ENCODE results near the gene USH1G. TPM values are rescaled to one million over a fixed set of nuclear protein-coding genes. Genes with fewer than 3 reads are reported as not detected.

The USH1G gene
- total and polyA plus RNA-seq, 2 of the 13 experiments (the other 11 are each of a cell fraction or from before 2014, with no cell fraction given), result 0.04 TPM; not detected in 1

DNA sequence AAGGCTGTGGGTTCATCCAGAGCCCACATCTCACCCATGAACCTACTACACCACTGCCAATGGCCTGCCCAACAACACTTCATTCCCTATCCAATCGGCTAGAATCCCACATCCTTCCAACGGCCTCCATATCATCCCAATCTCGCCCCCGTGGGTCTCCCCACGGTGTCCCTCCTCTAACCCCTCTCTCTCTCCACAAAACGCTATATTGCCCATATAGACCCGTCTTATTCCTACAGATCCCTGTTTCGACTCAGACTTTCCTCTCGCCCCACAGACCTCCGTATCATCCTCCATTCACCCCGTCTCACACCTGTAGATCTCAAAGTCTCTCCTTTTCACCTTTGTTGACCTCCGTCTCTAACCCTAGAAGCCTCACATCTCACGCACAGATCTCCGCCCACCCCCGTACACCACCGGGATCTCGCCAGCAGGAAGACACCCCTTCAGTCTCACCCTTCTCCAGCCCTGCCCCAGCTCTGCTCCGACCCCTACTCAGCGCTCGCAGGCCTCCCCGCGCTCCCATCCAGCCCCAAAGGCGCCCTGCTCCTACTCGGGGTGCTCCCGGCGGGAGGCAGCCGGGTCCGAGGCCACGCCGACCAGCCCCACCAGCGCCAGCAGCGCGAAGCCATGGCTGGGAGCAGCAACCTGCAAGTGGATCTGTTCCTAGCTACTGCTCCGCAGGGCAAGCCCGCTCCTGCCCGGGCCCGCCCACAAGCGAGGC, 50.6 kb downstream of the USH1G start, which contains the start of gene FDXR (continued):
- TF ChIP-seq, protein P1, sequence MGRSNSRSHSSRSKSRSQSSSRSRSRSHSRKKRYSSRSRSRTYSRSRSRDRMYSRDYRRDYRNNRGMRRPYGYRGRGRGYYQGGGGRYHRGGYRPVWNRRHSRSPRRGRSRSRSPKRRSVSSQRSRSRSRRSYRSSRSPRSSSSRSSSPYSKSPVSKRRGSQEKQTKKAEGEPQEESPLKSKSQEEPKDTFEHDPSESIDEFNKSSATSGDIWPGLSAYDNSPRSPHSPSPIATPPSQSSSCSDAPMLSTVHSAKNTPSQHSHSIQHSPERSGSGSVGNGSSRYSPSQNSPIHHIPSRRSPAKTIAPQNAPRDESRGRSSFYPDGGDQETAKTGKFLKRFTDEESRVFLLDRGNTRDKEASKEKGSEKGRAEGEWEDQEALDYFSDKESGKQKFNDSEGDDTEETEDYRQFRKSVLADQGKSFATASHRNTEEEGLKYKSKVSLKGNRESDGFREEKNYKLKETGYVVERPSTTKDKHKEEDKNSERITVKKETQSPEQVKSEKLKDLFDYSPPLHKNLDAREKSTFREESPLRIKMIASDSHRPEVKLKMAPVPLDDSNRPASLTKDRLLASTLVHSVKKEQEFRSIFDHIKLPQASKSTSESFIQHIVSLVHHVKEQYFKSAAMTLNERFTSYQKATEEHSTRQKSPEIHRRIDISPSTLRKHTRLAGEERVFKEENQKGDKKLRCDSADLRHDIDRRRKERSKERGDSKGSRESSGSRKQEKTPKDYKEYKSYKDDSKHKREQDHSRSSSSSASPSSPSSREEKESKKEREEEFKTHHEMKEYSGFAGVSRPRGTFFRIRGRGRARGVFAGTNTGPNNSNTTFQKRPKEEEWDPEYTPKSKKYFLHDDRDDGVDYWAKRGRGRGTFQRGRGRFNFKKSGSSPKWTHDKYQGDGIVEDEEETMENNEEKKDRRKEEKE (IDR thresholded peaks at IDR 0.05), result no peak
- TF ChIP-seq CHCHD3 (CRISPR knock-in tag; IDR thresholded peaks at IDR 0.05), result 0 out of 2 replicates have a peak, but pooled peaks have one; percentile 32
- TF ChIP-seq ZNF704 (CRISPR knock-in tag; IDR thresholded peaks at IDR 0.05; ENCODE audit: borderline replicate concordance), result peak; percentile 38; the same call in 1 of the 2 replicates
- TF ChIP-seq ZNF674 (CRISPR knock-in tag; IDR thresholded peaks at IDR 0.05; ENCODE audit: low read depth), result no peak
- TF ChIP-seq DR1 (CRISPR knock-in tag; IDR thresholded peaks at IDR 0.05), result peak; percentile 66; the same call in 1 of the 2 replicates
- TF ChIP-seq E2F2 (CRISPR knock-in tag; IDR thresholded peaks at IDR 0.05; ENCODE audit: borderline replicate concordance), result 0 out of 2 replicates have a peak, but pooled peaks have one; percentile 32
- TF ChIP-seq, protein P2, sequence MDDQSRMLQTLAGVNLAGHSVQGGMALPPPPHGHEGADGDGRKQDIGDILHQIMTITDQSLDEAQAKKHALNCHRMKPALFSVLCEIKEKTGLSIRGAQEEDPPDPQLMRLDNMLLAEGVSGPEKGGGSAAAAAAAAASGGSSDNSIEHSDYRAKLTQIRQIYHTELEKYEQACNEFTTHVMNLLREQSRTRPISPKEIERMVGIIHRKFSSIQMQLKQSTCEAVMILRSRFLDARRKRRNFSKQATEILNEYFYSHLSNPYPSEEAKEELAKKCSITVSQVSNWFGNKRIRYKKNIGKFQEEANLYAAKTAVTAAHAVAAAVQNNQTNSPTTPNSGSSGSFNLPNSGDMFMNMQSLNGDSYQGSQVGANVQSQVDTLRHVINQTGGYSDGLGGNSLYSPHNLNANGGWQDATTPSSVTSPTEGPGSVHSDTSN (CRISPR knock-in tag; IDR thresholded peaks at IDR 0.05; ENCODE audit: borderline replicate concordance), result peak; percentile 84; the same call in 1 of the 2 replicates
- TF ChIP-seq DMAP1 (CRISPR knock-in tag; IDR thresholded peaks at IDR 0.05), result peak; percentile 33; the same call in 1 of the 2 replicates
- peak; percentile 84; the same call in 1 of the 2 replicates for TF ChIP-seq ZNF33B (CRISPR knock-in tag; IDR thresholded peaks at IDR 0.05)
- TF ChIP-seq BRD4 (CRISPR knock-in tag; IDR thresholded peaks at IDR 0.05), result peak; percentile 93
- no peak for TF ChIP-seq PCBP2 (optimal IDR thresholded peaks at IDR 0.05; ENCODE audit: low read depth, low read length, poor library complexity, severe bottlenecking)
- no peak for TF ChIP-seq ZMYM2 (CRISPR knock-in tag; IDR thresholded peaks at IDR 0.05)
- peak; percentile 87; the same call in 1 of the 2 replicates for TF ChIP-seq GLI4 (CRISPR knock-in tag; IDR thresholded peaks at IDR 0.05; ENCODE audit: borderline replicate concordance)
- TF ChIP-seq ZFP91 (CRISPR knock-in tag; IDR thresholded peaks at IDR 0.05; ENCODE audit: borderline replicate concordance), result peak; percentile 91
- TF ChIP-seq, protein P3, sequence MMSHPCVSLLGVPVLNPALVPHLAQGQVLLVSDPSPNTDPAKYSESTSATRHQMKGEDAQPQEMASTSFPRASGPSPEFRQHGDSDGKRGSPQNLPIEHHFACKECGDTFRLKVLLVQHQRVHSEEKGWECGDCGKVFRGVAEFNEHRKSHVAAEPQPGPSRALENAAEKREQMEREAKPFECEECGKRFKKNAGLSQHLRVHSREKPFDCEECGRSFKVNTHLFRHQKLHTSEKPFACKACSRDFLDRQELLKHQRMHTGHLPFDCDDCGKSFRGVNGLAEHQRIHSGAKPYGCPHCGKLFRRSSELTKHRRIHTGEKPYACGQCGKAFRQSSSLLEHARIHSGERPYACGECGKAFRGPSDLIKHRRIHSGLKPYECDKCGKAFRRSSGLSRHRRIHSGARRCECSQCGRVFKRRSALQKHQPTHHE (CRISPR knock-in tag; IDR thresholded peaks at IDR 0.05; ENCODE audit: borderline replicate concordance), result peak; percentile 14; the same call in 1 of the 2 replicates

Measured in HepG2 (cell line).